MCF 10A (cell line): ENCODE measurements around the gene HMGCLL1. TPM values are rescaled to one million over a fixed set of nuclear protein-coding genes. Genes with fewer than 3 reads are reported as not detected.

Source experiments
- BruUV-seq: library from RNA; stranded (reverse); fragments of 400-500 nt; replicated peaks from 2 replicates; lab custom pipeline; 2021; lab: Mats Ljungman, UMichigan
- CTCF ChIA-PET: fragments of 300-600 bp; sonication (Branson Sonifier 250); formaldehyde crosslinking; extraction: SDS; loops from one replicate; lab custom pipeline; 2021; ENCODE audit warnings: antibody characterized with exemption, inconsistent platforms; lab: Yijun Ruan, JAX
- POLR2A ChIA-PET: fragments of 300-600, 350-650 bp; sonication (Branson Sonifier 250); formaldehyde crosslinking; extraction: SDS; loops from one replicate; lab custom pipeline; 2020; ENCODE audit warnings: antibody characterized with exemption, inconsistent platforms; lab: Yijun Ruan, JAX
- DNase-seq: peaks from one replicate; pipeline ENCODE4 v3.0.0-alpha.2; 2018; ENCODE audit not compliant: unreplicated experiment
- H3K27ac Mint-ChIP-seq: one replicate; pipeline ENCODE4 v1.8.0; 2022; ENCODE audit warnings: mild to moderate bottlenecking, low read depth, mixed read lengths; ENCODE audit not compliant: unreplicated experiment
- H3K27me3 Mint-ChIP-seq: one replicate; pipeline ENCODE4 v1.8.0; 2022; ENCODE audit warnings: mixed read lengths; ENCODE audit not compliant: insufficient read depth, unreplicated experiment
- H3K36me3 Mint-ChIP-seq: one replicate; pipeline ENCODE4 v1.8.0; 2022; ENCODE audit warnings: mild to moderate bottlenecking, moderate library complexity, mixed read lengths; ENCODE audit not compliant: insufficient read depth, unreplicated experiment
- H3K4me1 Mint-ChIP-seq: one replicate; pipeline ENCODE4 v1.8.0; 2022; ENCODE audit warnings: mixed read lengths; ENCODE audit not compliant: insufficient read depth, unreplicated experiment
- H3K4me3 Mint-ChIP-seq: one replicate; pipeline ENCODE4 v1.8.0; 2022; ENCODE audit warnings: mild to moderate bottlenecking, moderate library complexity, mixed read lengths; ENCODE audit not compliant: unreplicated experiment
- H3K9me3 Mint-ChIP-seq: one replicate; pipeline ENCODE4 v1.8.0; 2022; ENCODE audit warnings: mixed read lengths; ENCODE audit not compliant: unreplicated experiment
- CTCF ChIP-seq: fragments of 200-600 bp; IDR thresholded peaks from one replicate; pipeline ENCODE4 v1.8.0; 2022; ENCODE audit warnings: antibody characterized with exemption, mild to moderate bottlenecking; ENCODE audit not compliant: unreplicated experiment
- intact Hi-C: fragments of 100-400 bp; cut with micrococcal nuclease; formaldehyde crosslinking; loops from 2 replicates; pipeline ENCODE4 v1.14.1; 2022
- total RNA-seq: library from RNA; stranded (reverse); gene quantifications from 2 replicates; pipeline ENCODE4 v1.2.3, GENCODE V29; 2022

The HMGCLL1 gene
- total RNA-seq, 1 experiment from 2014 or later: 0.21 TPM

GRCh38 chr6:55495277-55495676 lies 83.7 kb downstream of the HMGCLL1 start:
- ChIA-PET POLR2A (interaction anchor here (1.4 kb wide), 1 partner anchor 14 kb away, joined by 5 read pairs; no protein-coding TSS in a partner anchor), CTCF (no interaction called here)
- DNase-seq: no peak
- no peak overlapping the region for H3K27ac Mint-ChIP-seq
- TF ChIP-seq CTCF: no peak
- no peaks in the 10 kb centered on the region for H3K27me3 Mint-ChIP-seq
- no peak overlapping the region for H3K4me3 Mint-ChIP-seq
- H3K4me1 Mint-ChIP-seq: no peaks in the 10 kb centered on the region
- H3K36me3 Mint-ChIP-seq: no peaks in the 10 kb centered on the region
- no TSS peak for BruUV-seq
- intact Hi-C loops: no loop called here
- H3K9me3 Mint-ChIP-seq: no peaks in the 10 kb centered on the region

GRCh38 chr6:55494411-55494810 lies 84.6 kb downstream of the HMGCLL1 start:
- Mint-ChIP-seq H3K27ac (no peak overlapping the region), H3K4me1 (no peaks in the 10 kb centered on the region), H3K27me3 (no peaks in the 10 kb centered on the region), H3K36me3 (no peaks in the 10 kb centered on the region), H3K9me3 (no peaks in the 10 kb centered on the region), H3K4me3 (no peak overlapping the region)
- intact Hi-C loops: no loop called here
- ChIA-PET CTCF (no interaction called here), POLR2A (no interaction called here)
- no TSS peak for BruUV-seq
- TF ChIP-seq CTCF: no peak
- no peak for DNase-seq

DNA sequence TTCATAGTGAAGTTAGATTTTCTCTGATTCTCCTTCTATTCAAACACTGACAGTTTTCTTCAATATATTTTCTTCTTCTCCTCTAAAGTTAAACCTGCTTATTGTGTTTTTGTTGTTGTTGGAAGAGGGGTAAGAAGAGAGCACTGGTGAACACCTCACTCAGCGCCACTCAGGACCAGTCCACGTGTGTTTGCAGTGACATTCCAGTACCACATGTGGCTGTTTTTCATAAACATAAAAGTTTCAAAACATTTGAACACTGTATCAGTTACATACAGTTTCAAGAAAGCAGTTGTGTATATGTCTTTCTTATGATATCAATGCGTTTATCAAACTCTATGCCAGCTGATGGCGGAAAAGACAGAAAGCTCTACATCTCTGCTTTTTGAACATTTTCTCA lies 86.7 kb downstream of the HMGCLL1 start:
- no peaks in the 10 kb centered on the region for H3K9me3 Mint-ChIP-seq
- no TSS peak for BruUV-seq
- no peak for DNase-seq
- H3K4me1 Mint-ChIP-seq: no peaks in the 10 kb centered on the region
- ChIA-PET POLR2A (no interaction called here), CTCF (no interaction called here)
- intact Hi-C loops: no loop called here
- H3K4me3 Mint-ChIP-seq: no peak overlapping the region
- TF ChIP-seq CTCF: no peak
- no peaks in the 10 kb centered on the region for H3K27me3 Mint-ChIP-seq
- H3K36me3 Mint-ChIP-seq: no peaks in the 10 kb centered on the region
- no peak overlapping the region for H3K27ac Mint-ChIP-seq

DNA sequence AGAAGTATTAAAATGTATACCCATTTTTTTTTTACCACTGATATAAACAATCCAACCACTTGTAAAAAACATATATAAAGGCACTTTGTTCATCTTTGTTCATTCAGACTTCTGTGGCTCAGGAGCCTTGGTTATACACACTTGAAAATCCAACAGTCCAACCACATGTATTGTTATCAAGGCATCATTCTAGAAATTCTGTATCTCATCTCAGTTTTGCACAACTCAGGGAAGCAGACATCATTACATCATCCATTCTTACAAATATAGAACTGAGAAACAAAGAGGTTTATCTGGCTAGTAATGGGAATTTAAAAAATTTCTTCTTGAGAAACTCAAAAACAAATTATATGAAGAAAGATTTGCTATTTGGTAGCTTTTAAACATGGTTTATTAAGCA lies 88.1 kb downstream of the HMGCLL1 start:
- no TSS peak for BruUV-seq
- H3K27me3 Mint-ChIP-seq: no peaks in the 10 kb centered on the region
- TF ChIP-seq CTCF: no peak

More for the DNA sequence above, 88.1 kb downstream of the HMGCLL1 start:
- H3K36me3 Mint-ChIP-seq: no peaks in the 10 kb centered on the region
- ChIA-PET POLR2A (interaction anchor here (0.7 kb wide), 2 partner anchors 33 to 1106 kb away, joined by 3 read pairs; no protein-coding TSS in a partner anchor), CTCF (no interaction called here)
- DNase-seq: no peak
- no peak overlapping the region for H3K27ac Mint-ChIP-seq
- intact Hi-C loops: no loop called here
- H3K9me3 Mint-ChIP-seq: no peaks in the 10 kb centered on the region
- H3K4me3 Mint-ChIP-seq: no peak overlapping the region
- no peaks in the 10 kb centered on the region for H3K4me1 Mint-ChIP-seq
